ENCODE results near the gene SH2D6. TPM values are rescaled to one million over a fixed set of nuclear protein-coding genes. Genes with fewer than 3 reads are reported as not detected.
A peak's percentile ranks its signal among the peaks of the same experiment; 100 is the strongest.
"Not testable (repeated sequence)": the region's sequence is repeated elsewhere in the genome, so short reads cannot be mapped to it uniquely, and the experiment has no call there.

The SH2D6 gene
- total RNA-seq, 6 experiments from 2014 or later, result 0.40 to 3.7 (median 2.3) TPM; not detected in 2

- intact Hi-C loops (cut with DNase I), result no loop called here
- Histone ChIP-seq H3K9me3 (no peaks in the 10 kb centered on the region), H3K27me3 (no peaks in the 10 kb centered on the region), H3K27ac (no peak overlapping the region), H3K36me3 (peaks cover 0 to 29% (median 3%) of the 10 kb centered on the region in 4 donors), H3K4me1 (no peaks in the 10 kb centered on the region), H3K4me3 (no peak overlapping the region)
- peak in 1 of 3 donors; percentile 19 for DNase-seq
- no peak for TF ChIP-seq POLR2A (IDR thresholded peaks at IDR 0.05)
- no peak for TF ChIP-seq CTCF (IDR thresholded peaks at IDR 0.05)
- WGBS (ENCODE audit: insufficient coverage, low coverage, low lambda C conversion rate, missing lambda C conversion rate), result 84% methylated on average over 2 of the region's 5 CpGs
- ATAC-seq, result no peak
Observed at GRCh38 chr2:85376291-85377065, 42.0 kb upstream of the SH2D6 start.

- intact Hi-C loops (cut with DNase I), result no loop called here
- H3K27ac ChIP-seq, result no peak overlapping the region
- DNase-seq (peak in 1 of 3 donors; percentile 26), ATAC-seq (no peak)
- no peak for TF ChIP-seq CTCF (IDR thresholded peaks at IDR 0.05)
- TF ChIP-seq POLR2A (IDR thresholded peaks at IDR 0.05), result no peak
- peaks cover 0 to 29% (median 3%) of the 10 kb centered on the region in 4 donors for H3K36me3 ChIP-seq
- no peak overlapping the region for H3K4me3 ChIP-seq
- 93% methylated on average over 9 of the region's 11 CpGs for WGBS (ENCODE audit: insufficient coverage, low coverage, low lambda C conversion rate, missing lambda C conversion rate)
- H3K27me3 ChIP-seq, result no peaks in the 10 kb centered on the region
- no peaks in the 10 kb centered on the region for H3K9me3 ChIP-seq
- H3K4me1 ChIP-seq, result no peaks in the 10 kb centered on the region
Observed at GRCh38 chr2:85377083-85377482, 41.4 kb upstream of the SH2D6 start.

- DNase-seq, result no peak
- Histone ChIP-seq H3K9me3 (no peaks in the 10 kb centered on the region), H3K4me3 (no peak overlapping the region), H3K36me3 (peaks cover 0 to 29% (median 3%) of the 10 kb centered on the region in 4 donors), H3K27me3 (no peaks in the 10 kb centered on the region), H3K27ac (no peak overlapping the region), H3K4me1 (peaks cover 0 to 5% (median 0%) of the 10 kb centered on the region in 4 donors)
- 91% methylated on average over 5 of the region's 5 CpGs for WGBS (ENCODE audit: insufficient coverage, low coverage, low lambda C conversion rate, missing lambda C conversion rate)
- intact Hi-C loops (cut with DNase I), result no loop called here
- no peak for TF ChIP-seq CTCF (IDR thresholded peaks at IDR 0.05)
- ATAC-seq, result no peak
Observed at GRCh38 chr2:85378257-85378656, 40.3 kb upstream of the SH2D6 start.

- ATAC-seq (no peak), DNase-seq (no peak)
- no peak for TF ChIP-seq POLR2A (IDR thresholded peaks at IDR 0.05)
- H3K4me1 ChIP-seq, result peaks cover 0 to 5% (median 0%) of the 10 kb centered on the region in 4 donors
- no peaks in the 10 kb centered on the region for H3K27me3 ChIP-seq
- H3K4me3 ChIP-seq, result no peak overlapping the region
- no peaks in the 10 kb centered on the region for H3K9me3 ChIP-seq
- intact Hi-C loops (cut with DNase I), result no loop called here
- WGBS (ENCODE audit: insufficient coverage, low coverage, low lambda C conversion rate, missing lambda C conversion rate), result 77% methylated on average over 1 of the region's 1 CpG
- H3K27ac ChIP-seq, result no peak overlapping the region
- peaks cover 0 to 29% (median 3%) of the 10 kb centered on the region in 4 donors for H3K36me3 ChIP-seq
Observed at GRCh38 chr2:85380048-85380447, 38.5 kb upstream of the SH2D6 start.

GRCh38 chr2:85383151-85383550 is 35.4 kb upstream of the SH2D6 start:
- WGBS (ENCODE audit: insufficient coverage, low coverage, low lambda C conversion rate, missing lambda C conversion rate), result 83% methylated on average over 2 of the region's 5 CpGs
- intact Hi-C loops (cut with DNase I); H3K9me3 ChIP-seq; H3K4me1 ChIP-seq; H3K27ac ChIP-seq; H3K4me3 ChIP-seq; H3K27me3 ChIP-seq: not testable (repeated sequence)
- H3K36me3 ChIP-seq, result peaks cover 0 to 21% (median 0%) of the 10 kb centered on the region in 4 donors
- ATAC-seq (peak in 1 of 4 donors; percentile 28), DNase-seq (peak in 1 of 3 donors; percentile 13)
